Fibroblast of pulmonary artery (primary cell): Measurements from ENCODE around the gene DEGS2.

Experiments
- DNase-seq: peaks from one replicate; pipeline ENCODE4 v3.0.0-alpha.2; 2010; ENCODE audit warnings: low read depth
- H3K4me3 ChIP-seq: replicated peaks from 2 replicates; pipeline ENCODE4 v1.5.1; 2011; ENCODE audit warnings: low read depth, mild to moderate bottlenecking, control low read depth, low read length, moderate library complexity
- CTCF ChIP-seq: IDR thresholded peaks from 2 replicates; pipeline ENCODE4 v1.5.1; 2011; ENCODE audit warnings: mild to moderate bottlenecking, control low read depth, low read length, inconsistent platforms; ENCODE audit errors: missing control alignments

Gene DEGS2

GRCh38 chr14:100135784-100136183 is 23.7 kb downstream of the DEGS2 start:
- DNase-seq: no peak
- no peak for TF ChIP-seq CTCF
- no peak overlapping the region for H3K4me3 ChIP-seq

GRCh38 chr14:100135073-100135472 is 24.4 kb downstream of the DEGS2 start:
- TF ChIP-seq CTCF: no peak
- DNase-seq: no peak
- H3K4me3 ChIP-seq: no peak overlapping the region

GRCh38 chr14:100134586-100134985 is 24.9 kb downstream of the DEGS2 start:
- DNase-seq: no peak
- TF ChIP-seq CTCF: no peak
- no peak overlapping the region for H3K4me3 ChIP-seq

GRCh38 chr14:100132903-100133510 is 26.4 kb downstream of the DEGS2 start:
- no peak for TF ChIP-seq CTCF
- no peak for DNase-seq
- no peak overlapping the region for H3K4me3 ChIP-seq

GRCh38 chr14:100132161-100132902 is 27.1 kb downstream of the DEGS2 start:
- DNase-seq: no peak
- H3K4me3 ChIP-seq: no peak overlapping the region
- TF ChIP-seq CTCF: no peak

GRCh38 chr14:100131181-100131580 is 28.3 kb downstream of the DEGS2 start:
- no peak for DNase-seq
- no peak for TF ChIP-seq CTCF
- no peak overlapping the region for H3K4me3 ChIP-seq

- TF ChIP-seq CTCF: no peak
- DNase-seq: no peak
- H3K4me3 ChIP-seq: no peak overlapping the region
Observed at GRCh38 chr14:100130521-100130920, 28.9 kb downstream of the DEGS2 start.
